Activated T-cell treated with anti-CD3 and anti-CD28 coated beads for 24 hours (primary cell): ENCODE results near the gene AK9.
A peak's percentile ranks its signal among the peaks of the same experiment; 100 is the strongest.
"Not testable (repeated sequence)": the region's sequence is repeated elsewhere in the genome, so short reads cannot be mapped to it uniquely, and the experiment has no call there.

Experiments
- DNase-seq: peaks from one replicate; pipeline ENCODE4 v3.0.0-alpha.2; 2020; ENCODE audit warnings: low read depth

Gene AK9

DNA sequence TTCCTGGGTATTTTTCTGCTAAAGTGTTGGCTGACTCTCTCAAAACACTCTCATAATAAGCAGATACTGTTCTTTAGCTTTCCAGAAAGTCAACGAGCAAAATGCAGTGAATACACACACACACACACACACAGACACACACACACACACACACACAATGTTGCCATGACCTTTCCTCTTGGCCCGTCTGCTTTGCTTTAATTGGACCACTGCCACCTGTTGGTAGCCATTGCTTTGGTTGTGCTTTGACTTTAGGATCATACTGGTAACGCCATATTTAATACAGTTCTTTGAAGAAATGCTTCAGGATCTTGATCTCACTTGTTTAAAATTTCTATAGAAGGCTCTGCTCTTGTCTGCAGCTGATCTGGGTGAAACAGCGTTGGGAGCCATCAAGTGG is 4.5 kb upstream of the AK9 start:
- no peak for DNase-seq

DNA sequence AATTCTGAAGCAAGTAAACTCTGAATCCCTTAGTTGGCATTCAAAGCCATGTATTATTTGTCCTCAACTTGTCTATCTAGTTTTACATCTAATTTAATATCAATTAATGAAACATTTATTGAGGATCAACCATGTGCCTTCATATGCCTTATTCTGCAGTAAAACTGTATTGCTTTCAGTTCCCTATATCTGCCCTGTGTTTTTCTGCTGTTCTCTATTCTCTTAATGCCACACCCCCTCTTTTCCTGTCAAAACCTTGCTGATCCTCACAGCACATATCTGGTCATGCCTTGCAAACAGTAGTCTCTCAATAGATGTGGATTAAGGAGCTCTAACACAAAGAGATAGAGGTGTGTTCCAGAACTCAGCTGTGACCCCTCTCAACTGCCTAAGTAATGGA is 2.1 kb upstream of the AK9 start:
- no peak for DNase-seq

DNA sequence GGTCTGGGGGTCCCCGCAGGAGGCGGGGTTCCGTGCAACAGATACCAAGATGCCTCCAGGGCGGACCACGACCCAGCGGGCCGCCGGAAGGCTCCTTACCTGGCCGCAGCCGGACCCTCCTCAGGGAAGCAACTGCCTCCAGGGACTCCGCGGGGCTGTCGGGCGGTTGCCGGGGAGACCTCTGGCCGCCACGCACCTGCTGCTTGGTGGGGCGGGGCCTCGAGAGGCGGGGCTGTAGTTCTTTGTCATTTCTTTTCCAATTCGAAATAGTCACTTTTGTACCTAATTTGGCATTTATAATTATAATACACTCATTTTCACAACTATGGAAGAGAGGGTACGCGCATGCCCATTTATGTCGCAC is 647 bp downstream of the AK9 start:
- DNase-seq, result peak; percentile 55

DNA sequence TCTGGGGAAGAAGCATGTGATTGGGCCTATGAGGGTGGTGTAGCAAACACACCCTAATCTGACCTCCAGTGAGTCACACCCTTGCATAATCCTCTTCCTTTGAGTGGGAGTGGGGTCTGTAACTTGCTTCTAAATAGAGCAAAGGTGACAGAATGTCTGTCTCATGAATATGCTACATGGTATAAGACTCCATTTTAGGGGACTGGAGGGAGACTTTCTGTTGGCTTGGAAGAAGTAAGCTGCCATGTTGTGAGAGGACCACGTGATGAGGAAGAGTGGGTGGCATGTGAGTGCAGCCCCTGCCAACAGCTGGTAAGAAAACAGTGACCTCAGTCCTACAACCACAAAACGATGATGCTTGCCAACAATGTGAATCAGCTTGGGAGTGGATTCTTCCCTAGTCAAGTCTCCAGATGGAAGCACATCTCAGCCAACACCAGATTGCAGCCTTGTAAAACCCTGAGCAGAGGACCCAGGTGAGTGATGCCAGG is 3.7 kb downstream of the AK9 start:
- no peak for DNase-seq

DNA sequence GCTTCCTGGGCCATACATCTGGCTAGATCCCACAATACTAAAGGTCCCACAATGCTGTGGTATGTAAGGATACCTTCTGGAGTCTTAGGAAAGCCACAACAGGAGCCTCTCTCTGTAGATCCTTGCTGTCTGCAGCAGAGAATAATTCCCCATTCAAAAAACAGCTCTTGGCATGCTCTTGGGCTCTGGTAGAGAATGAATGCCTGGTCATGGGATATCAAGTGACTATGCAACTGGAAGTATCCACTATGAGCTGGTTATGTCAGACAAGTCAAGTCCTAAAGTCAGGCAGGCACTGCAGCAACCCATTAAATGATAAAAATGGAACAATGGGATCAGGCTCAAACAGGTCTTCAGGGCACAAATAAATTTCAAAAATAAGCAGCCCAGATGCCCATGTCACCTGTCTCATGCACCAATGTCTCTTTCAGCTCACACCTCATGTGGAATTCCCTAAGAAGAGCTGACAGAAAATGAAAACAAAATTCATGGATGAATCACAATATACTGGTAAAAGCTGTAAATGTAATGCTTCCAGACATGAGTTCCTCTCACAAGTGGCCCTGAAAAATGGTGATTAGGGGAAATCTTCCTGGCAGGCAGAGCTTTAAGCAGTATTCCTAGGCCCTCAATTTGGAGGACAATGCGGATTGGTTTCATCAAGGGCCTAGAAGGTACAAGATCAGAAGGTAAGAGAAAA is 4.3 kb downstream of the AK9 start:
- DNase-seq, result no peak

DNA sequence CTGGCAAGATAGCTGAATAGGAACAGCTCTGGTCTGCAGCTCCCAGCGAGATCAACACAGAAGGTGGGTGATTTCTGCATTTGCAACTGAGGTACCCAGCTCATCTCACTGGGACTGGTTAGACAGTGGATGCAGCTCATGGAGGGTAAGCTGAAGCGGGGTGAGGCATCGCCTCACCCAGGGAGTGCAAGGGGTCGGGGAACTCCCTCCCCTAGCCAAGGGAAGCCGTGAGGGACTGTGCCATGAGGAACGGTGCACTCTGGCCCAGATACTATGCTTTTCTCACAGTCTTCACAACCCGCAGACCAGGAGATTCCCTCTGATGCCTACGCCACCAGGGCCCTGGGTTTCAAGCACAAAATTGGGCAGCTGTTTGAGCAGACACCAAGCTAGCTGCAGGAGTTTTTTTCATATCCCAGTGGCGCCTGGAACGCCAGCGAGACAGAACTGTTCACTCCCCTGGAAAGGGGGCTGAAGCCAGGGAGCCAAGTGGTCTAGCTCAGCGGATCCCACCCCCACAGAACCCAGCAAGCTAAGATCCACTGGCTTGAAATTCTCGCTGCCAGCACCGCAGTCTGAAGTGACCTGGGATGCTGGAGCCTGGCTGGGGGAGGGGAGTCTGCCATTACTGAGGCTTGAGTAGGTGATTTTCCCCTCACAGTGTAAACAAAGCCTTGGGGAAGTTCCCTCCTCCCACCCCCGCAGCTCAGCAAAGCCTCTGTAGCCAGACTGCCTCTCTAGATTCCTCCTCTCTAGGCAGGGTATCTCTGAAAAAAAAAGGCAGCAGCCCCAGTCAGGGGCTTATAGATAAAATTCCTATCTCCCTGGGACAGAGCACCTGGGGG is 12.1 kb downstream of the AK9 start:
- DNase-seq, result not testable (repeated sequence)

DNA sequence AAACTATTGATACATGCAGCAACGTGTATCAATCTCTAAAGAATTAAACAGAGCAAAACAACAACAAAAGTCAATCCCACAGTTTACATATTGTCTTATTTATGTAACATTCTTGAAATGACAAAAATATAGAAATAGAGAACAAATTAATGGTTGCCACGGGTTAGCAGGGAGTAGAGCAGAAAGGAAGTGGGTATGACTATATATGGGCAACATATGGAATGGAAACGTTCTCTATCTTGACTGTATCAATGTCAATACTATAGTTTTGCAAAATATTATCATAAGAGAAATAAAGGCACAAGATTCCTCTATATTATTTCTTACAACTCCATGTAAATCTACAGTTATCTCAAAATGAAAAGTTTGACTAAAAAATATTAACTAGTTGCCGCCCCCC is 12.8 kb downstream of the AK9 start:
- DNase-seq, result no peak

DNA sequence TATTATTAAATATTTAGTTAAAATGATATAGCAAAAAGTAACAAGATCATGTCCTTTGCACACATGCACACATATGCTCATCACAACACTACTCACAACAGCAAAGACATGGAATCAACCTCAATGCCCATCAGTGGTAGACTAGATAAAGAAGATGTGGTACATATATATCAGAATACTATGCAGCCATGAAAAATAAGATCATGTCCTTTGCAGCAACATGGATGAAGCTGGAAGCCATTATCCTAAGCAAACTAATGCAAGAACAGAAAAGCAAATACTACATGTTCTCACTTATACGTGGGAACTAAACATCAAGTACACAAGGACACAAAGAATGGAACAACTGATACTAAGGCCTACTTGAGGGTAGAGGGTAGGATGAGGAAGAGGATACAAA is 14.3 kb downstream of the AK9 start:
- no peak for DNase-seq

DNA sequence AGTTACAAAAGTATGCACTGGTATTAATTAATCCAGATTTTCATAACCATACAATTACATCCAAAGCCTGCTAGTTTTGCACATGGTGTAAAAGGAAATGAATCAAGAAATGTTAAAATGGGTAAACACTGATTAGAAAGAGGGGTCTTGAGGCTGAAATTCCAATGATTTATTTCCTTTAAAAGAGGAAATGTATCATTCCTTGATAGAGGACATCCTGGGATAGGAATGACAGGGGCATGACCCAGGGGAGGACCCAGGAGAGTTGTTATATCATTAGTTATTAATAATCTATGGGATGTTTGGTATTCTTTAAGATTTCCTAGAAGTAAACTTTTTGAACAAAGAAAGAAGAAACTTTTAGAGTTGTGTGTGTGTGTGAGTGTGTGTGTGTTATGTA is 18.2 kb downstream of the AK9 start:
- no peak for DNase-seq

DNA sequence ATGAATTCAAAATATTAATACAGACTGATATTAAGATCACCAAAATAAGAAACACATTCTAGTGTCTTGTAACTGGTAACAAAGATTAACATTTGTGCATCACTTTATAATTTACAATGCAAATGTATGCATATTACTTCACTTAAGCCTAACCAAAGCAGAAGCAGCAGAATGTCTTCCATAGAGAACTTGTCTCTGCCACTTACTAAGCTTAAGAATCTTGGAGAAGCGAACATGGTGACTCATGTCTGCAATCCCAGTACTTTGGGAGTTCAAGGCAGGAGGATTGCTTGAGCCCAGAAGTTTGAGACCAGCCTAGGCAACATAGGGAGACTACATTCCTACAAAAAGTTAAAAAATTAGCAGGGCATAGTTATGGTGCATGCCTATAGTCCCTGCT is 18.8 kb downstream of the AK9 start:
- no peak for DNase-seq

DNA sequence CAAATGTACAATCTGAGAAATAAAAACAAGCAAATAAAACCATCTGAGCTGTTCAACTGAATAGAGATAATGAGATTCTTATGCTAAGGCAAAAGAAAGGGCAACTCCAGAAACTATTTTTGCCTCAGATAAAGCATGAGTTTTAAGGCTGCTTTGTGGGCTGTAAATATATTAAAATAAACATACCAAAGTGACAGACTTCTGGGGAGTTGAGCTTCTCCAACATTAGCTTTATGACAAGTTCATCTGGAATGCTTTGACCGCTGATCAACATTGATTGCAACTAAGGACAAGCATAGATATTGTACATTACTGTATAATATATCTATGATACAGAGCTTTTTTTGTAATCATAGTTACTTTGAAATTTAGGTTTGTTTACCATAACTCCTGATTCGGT is 19.3 kb downstream of the AK9 start:
- no peak for DNase-seq

DNA sequence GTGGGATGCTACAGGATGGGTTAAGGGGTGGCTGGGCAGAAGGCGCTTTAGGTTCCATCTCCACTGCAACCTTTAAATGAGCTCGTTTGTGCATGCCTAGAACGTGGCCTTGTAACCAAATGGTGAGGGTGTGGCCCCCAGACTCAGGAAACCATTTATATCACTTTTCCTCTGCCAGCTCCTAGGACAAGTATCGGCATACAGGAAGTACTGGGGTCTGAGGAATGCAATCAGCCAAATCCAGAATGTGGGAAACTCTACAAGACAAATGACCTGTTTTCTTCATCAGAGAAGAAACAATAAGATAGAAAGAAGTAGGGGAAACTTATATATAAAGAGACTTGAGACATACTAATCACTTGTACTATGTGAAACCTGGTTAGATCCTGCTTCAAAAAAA is 21.2 kb downstream of the AK9 start:
- no peak for DNase-seq

DNA sequence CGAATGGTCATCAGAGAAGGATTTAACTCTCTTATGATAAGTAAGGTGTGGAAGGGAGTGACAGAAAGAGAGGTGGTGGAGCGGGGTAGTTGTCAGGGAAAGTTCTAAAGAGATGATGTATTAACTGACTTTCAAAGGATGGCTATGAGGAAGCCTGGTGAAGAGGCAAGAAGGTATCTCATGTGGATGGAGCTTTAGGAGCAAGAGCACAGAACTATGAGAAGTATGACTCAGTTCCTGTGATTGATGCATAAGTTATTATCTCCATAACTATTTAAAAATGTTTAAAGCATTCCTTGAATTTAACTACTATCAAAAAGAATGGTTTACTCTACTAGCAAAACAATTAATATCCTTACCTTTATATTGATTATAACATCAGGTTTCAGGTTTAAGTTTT is 28.8 kb downstream of the AK9 start:
- no peak for DNase-seq

DNA sequence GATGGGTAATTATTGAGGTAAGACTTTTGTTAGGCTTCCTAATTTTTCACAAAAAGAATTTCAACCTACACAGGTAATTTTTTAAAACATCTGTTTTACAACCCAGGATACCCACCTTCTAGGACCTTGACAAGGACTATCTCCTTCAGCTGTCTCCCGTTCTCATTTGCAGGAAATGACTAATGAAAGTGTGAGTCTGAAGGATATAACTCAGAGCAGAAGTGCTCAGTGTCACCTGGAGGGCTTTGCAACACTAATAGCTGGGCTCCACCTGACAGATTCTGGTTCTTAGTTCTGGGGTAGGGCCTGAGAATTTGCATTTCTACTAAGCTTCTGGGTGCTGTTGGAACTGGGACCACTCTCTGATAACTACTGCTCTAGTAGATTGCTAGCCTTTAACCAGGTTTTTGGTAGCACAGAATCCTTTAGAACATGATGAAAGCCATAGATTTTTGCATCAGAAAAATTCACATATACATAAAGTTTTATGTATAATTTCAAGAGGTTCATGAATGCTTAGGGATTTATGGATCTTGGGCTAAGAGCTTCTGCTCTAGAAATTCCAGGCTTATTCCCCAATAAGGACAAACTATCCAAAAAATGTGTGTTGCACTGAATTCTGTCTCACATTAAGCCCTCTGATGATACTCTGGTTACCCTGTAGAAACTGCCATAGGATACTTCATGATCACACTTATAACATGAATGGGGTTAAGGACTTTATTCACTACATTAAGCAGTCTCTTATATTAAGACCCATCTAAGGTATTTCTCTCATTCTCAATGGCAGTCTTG is 30.3 kb downstream of the AK9 start:
- DNase-seq, result no peak

DNA sequence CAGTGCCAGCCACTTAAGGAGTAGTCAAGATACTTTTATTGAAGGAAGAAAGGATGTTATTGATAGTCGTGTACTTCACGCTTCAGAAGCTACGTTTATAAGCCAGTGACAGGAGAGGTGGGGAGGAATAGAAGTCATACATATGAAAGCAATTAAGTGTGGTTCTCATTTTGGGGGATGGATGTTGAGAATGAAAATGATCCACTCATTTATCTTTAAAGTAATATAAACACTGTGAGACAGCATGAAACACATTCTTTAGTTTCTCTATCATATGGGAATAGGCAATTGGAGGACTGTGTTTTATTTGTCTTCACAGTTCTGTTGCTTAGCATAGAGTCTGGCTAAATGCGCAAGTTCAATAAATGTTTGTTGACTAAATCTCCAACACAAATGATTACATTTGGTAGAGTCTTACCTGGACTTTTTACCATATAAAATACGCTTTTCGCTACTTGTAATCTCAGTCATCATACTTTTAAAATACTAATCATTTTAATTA is 35.2 kb downstream of the AK9 start:
- no peak for DNase-seq

DNA sequence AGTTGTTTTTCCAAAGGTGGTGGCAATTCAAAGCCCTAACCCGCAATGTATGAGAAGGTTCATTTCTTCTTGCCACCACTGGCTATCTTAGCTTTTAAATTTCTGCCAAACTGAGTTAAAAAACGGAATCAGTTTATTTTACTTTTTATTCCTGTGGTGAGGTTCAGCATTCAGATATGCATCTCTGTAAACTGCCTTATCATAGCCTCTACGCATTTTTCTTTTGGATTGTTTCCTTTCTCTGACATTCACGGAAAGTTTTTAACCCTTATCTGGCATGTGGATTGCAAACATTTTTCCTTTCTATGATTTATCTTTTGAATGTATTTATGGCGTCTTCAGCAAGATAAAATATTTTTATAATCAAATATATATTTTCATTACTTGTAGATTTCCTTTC is 37.7 kb downstream of the AK9 start:
- no peak for DNase-seq

DNA sequence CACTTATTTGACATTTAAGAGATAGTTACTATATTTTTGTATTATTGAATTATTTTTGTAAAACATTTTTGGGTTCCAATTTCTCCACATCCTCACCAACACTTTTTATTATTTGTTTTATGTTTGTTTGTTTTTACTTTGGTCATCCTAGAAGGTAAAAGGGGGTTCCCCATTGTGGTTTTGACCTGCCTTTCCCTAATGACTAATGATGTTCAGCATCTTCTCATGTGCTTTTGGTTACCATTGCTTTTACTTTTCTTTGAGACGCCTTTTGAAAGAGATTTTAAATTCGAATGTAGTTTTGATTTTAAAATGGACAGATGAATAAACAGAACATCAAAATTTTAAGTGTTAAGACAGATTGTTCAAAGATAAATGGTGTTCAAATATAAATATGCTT is 46.9 kb downstream of the AK9 start:
- DNase-seq, result no peak

DNA sequence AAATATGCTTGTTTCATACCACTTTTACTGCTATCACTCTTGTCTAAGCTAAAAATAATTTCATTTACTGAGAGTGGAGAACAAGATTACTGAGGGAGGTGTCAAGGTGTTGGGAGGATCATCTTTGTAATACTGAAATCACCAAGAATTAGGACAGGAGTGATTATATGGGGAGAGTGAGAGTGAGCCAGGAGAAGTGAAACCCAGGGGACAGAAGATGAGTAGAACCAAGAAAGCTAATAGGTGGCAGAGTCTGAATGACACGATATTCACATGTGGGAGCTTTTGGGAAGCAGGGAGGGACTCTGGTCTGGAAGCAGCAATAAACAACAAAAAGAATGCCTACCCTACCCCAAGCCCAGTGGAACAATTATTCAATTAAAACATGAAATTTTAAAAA is 58.6 kb downstream of the AK9 start:
- DNase-seq, result no peak

DNA sequence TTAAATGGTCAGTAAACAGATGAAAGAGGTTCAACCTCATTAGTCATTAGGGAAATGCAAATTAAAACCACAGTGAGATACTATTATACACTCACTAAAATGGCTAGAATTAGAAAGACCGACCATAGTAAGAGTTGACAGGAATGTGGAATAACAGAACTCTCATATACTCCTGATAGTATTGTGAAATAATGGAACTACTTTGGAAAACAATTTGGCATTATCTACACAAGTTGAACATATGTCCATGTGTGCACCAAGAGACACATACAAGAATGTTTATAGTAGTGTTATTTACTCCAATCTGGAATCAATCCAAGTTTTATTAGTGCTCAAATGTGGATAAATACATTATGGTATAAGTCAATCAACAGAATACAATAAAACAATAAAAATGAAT is 59.6 kb downstream of the AK9 start:
- no peak for DNase-seq

DNA sequence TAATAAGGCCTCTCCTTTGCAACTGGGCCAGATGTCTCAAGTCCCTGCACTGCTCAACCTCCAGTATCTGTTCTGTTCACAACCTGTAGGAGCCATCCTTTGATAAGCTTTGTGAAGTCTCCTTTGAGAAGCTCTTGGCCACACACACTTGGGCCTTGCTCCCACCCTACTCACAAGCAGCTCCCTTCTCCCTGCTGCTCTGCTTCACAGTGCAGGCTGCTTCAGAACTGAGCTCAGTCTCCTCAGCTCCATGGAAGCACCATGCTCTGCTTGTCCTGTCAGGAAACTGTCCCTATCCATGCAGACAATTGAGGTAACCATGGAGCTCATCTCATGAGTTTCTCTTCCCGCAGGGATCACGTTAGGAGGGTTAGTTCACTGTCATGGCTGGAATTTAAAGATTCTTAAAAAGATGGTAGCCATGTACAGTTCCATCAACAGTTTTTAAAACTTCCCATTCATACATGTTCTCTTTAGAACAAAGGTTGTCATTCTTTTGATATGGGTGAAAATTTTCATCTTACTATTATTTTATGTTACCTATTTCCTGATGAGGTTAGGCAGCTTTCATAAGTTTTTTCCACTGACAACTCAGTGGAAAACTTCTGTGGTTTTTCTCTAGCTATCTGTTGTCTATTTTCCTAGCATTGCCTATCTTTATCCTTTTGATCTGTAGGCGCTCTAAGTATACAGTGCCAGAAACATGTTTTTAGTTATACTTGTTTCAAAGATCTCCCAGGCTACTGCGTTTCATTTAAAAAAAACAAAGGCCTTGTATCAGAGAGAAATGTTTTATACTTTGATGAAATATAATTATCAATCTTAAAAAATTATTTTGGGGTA is 62.6 kb downstream of the AK9 start:
- no peak for DNase-seq

DNA sequence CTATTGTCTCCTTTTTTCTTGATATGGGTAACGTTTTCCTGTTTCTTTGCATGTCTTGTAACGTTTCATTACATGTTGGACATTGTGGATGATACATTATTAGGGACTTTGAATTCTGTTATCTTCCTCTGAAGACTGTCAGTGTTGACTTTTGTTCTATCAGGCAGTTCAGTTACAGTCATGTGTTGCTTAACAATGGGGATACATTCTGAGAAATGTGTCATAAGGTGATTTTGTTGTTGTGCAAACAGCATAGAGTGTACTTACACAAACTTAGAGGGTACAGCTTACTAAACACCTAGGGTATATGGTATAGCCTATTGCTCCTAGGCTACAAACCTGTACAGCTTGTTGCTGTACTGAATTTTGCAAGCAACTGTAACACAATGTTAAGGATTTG is 64.7 kb downstream of the AK9 start:
- no peak for DNase-seq

DNA sequence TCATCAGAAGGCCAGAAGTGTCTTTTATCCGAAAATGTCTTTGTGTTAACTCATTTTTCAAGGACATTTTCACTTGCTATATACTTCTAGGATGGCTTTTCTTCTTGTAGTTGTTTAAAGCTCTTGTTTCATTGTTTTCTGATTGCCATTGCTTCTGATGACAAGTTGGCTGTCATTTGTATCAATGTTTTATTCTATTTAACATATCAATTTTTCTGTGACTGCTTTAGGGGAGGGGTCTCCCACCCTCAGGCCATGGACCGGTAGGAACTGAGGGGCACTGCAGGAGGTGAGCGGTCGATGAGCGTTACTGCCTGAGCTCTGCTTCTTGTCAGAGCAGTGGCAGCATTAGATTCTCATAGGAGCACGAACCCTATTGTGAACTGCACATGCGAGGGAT is 65.8 kb downstream of the AK9 start:
- DNase-seq, result no peak
